GM18868 (cell line): ENCODE results near the gene OXNAD1.

Source experiments
- ATAC-seq: cut with Tn5 transposase; IDR thresholded peaks from one replicate; pipeline ENCODE4 v1.9.1; 2021; ENCODE audit warnings: mild to moderate bottlenecking, moderate library complexity; ENCODE audit not compliant: unreplicated experiment

The OXNAD1 gene

DNA sequence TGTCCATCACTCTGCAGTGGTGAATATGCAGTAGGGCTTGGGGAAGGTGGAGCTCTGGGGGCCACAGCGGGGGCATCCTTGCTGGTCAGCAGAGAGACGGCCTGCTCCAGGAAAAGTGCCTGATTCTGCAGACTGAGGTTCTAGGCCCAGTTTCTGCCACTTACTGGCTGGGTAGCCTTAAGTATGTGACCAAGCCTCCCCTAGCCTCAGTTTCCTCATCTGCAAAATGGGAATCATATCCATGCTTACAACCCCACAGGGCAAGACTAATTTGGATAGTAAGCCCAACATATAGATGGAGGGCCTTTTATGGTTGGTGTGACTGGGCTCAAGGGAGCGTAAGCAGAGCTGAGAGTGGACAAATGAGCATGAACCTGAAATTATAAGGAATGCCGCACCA is 60.8 kb downstream of the OXNAD1 start:
- no peak for ATAC-seq

DNA sequence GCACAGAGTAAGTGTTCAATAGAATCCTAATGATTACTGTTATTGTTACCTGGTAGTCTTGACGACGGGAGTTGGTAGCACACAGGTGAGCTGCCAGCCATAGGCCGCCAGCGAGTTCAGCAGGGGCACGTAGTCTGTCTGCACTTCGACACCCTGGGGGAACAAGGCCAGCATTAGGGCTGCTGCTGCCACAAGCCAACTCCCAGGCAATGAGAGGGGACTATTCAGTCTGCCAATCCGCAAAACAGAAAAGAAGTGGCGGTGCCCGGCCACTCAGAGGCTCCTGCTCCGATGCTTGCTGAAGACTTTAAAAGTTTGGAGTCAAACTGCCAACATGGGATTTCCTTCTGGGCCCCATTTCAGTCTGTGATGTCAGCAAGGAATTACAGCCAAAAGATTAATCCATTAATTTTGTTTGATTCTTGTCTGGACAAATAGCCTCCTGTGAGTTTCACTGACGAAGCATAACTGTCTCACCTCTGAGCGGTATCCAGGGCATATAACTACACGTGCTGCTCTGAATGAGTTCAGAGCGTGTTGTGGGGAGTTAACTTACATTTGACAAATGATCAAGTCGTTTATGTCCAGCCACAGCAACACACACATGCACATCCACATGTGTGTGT is 61.8 kb downstream of the OXNAD1 start:
- ATAC-seq = no peak

DNA sequence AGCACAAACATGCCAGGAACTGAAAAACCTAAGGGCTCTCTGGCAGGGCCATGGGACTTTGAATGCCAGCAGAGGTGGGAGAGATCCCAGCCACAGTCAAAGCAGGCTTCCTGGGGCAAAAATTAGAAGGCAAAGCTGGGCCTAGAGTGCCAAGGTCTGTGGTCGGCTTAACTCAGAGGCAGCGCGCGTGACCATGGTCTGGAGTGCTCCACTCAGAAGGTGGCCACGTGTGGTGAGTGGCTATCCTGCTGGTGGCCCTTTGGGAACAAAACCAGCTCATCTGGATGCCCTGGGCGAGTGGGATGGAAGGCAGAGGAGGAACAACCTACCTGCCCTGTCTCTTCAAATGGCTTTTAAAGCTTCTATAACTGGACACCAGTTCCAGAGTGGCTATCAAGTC is 63.1 kb downstream of the OXNAD1 start:
- no peak for ATAC-seq

DNA sequence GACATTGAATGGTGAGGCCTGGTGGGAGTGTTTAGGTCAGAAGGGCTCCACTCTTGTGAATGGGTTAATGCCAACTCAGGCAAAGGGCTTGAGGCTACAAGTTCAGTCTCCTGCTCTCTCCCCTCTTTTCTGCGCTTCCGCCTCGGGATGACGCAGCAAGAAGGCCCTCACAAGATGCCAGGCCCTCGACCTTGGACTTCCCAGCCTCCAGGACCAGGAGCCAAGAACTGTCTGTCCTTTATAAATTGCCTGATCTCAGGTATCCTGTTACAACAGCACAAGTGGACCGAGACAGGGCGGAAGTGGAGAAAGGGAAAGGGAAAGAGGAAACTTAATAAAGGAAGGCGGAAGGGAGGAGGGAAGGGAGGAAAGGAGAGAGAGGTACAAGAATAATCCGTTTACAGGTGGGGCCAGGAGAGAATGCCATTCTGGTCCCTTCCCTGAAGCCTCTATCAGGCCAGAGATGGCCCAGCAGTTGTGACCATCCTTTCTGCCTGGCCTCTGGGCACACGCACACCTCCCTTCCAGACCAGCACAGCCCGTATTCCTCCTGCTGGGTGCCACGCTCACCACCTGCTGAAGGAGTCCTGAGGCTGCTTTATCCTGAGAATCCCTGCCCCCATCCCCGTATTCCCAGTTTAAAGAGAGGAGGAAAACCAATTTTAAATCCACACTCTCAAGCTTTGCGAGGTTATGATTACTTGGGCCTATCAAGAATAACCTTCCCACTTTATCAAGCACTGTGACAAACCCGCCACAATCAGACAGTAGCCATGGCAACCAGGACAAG is 64.2 kb downstream of the OXNAD1 start:
- no peak for ATAC-seq

DNA sequence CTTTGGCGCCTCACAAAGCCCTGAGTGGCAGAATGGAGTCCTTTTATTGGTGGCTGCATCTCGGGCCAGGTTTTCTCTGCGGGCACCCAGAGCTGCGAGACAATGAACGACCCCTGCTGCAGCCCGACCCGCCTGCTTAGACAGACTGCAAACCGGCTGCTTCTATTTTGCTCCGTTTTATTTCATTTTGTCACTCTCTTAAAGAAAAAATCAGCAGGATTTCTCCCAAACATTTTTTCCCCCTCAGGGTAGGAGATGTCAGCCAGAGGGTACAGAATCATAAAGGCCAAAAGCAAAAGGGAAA is 64.8 kb downstream of the OXNAD1 start:
- no peak for ATAC-seq

DNA sequence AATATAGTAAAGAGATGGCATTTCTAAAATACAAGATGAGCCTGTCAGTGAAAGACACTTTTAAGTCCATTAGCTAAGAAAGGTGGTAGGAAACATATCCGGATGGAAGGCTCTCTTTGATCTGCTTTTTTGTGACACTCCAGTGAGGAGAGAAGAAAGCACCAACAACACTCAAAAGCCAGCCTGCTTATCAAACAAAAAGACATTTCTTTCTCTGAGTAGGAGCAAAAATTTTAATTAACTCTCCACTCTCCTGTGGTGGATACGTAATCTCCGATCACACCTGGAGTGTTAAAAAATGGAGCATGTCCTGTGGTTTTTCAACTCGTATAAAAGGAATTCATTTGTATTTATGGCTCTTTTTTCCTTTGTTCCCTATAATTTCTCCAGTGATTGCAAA is 65.3 kb downstream of the OXNAD1 start:
- no peak for ATAC-seq

DNA sequence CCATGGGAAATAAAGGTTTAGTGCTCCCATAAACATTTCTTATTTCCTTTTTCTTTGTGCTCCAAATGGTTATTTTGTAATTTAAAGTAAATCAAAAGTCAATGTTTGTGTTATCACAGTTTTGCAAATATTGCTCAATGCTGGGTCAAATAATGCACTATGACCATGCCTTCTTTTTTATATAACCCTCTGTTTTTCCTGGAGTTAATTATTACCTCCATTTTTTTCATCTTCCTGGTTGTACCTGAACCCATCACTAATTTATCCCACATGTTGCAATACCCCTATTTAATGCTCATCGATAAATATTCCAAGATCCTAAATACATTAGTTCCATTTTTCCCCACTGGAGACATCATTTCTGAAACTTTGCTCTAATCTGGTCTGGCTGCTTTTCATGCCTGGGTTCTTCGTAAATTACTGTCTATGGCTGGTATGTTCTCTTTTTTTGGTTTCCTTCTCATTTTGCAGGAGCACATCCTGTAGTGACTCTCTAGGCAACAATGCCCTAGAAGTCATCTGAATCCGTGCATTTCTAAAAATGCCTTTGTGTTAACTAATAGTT is 66.4 kb downstream of the OXNAD1 start:
- no peak for ATAC-seq

DNA sequence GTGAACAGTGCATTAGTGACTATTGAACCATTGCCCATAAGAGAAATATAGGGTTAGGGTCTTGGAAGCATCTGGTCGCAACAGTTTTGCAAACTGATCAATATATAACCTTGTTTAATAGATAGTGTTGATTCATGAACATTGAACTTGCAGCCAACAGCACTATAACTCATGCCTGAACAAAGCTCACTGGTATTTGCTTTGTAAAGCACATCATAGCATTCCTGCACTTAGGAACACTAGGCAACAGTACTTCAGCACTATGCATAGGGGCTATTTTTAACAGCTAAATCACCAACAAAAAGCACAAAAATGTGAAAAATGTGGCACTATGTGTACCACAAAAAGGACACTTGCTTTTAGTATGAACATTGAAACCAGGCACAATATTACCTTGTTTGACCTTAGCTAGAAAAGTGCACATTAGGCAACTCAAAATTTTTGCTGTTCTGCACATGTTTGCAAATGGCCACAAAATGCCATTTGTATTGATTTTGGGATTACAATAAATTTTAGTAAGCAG is 68.0 kb downstream of the OXNAD1 start:
- no peak for ATAC-seq

DNA sequence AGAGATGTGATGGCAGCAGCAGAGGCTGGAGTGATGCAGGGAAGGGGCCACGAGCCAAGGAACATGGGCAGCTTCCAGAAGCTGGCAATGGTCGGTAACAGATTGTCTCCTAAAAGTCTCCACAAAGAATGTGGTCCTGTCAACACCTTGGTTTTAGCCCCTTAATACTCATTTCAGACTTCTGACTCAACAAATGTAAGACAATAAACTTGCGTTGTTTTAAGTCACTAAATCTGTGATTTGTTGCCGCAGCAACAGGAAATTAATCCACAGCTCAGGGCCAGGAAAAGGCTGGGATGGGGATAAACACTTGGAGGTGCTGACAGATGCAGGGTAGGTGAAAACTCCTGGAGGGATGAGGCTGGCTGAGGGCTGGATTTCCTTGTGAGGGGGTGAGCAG is 69.9 kb downstream of the OXNAD1 start:
- no peak for ATAC-seq

DNA sequence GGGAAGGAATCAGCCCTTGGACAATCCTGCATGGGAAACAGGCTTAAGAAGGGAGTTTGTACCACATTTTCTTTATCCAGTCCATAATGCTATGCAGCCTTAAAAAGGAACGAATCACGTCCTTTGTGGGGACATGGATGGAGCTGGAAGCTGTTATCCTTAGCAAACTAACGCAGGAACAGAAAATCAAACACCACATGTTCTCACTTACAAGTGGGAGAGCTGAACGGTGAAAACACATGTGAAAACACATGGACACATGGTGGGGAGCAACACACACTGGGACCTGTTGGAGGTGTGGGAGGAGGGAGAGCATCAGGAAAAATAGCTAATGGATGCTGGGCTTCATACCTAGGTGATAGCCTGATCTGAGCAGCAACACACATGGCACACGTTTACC is 70.3 kb downstream of the OXNAD1 start:
- ATAC-seq = no peak

DNA sequence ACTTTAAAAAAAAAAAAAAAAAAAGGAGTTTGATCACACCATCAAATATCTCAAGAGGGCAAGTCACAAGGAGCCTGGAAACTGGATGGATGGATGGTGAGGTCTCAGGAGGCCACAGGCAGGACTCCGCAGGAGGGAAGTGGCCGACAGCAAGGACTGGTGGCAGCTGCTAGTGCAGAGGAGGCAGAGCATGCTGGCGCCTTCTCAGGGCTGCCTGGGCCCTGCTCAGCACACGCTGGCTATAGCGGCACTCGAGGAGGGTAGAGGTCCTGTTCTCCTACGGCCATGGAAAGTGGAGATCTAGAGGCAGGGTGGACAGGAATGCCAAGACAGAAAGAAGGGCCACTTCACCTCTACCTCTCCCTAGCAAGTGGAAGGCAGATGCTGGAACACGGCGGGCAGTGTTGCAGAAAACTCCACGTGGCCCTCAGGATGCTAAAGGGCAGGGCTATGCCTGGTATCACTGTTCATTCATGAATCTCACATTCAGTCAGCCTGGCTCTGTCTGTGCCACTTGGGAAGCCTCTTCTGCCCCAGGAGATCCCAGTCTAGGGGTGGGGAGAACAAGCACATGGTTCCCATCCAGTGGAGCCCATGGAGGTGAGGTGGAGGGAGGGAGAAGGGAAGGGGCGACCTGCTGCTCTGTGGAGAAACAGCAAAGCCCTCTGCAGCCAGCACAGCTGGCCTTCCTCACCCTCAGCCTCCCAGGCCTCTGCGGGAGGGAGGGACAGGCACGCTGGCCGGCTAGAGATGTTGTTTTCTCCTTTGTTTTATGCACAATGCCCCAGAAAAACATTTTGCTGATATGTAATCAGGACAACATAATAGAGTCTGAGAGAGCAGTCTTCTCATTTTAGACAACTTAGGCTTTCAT is 71.0 kb downstream of the OXNAD1 start:
- no peak for ATAC-seq

DNA sequence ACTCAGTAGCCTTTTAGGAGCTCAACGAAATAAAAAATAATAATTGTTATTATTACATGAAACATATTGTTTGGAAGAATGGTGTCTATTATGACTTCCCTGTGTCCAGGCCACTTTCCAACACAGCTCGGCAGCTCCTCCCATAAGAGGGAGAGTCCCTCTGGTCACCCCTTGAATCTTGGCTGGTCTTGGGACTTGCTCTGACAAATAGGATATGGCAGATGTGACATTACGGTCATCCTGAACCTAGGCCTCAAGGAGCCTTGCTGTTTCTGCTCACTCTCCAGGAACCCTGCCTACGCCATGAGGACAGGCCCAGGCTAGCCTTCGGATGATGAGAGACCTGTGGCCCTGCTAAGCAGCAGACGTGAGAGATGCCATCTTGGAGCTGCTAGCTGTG is 71.8 kb downstream of the OXNAD1 start:
- ATAC-seq = no peak

DNA sequence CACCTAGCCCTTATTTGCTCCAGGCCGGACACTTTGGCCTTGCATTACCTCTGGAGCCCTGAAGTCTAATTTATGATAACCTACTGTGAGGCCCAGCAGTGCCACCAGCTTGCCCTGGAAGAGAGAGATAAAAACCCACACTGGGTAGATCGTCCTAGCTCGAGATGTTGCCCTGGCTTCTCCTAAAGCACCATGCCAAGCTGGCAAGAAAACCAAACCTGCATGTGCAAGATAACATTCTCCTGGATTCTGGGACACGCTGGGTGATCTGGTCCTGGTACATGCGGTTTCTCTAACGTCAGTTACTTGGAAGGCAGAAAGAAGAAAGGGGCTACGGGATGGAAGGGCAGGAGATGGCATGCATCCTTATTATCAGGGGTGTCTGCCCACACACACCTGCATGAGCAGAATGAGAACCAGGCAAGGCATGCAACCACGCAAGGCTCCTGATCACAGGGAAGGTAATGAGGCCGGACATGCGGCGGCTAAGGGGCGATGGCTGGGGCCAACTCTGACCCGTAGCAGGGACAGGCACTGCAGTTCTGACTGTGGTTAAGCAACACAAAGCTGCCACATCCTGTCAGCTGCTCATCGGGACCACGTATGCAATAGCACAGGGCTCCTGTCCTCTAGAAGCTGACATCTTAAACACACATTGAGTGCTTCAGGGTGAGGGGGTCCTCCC is 73.0 kb downstream of the OXNAD1 start:
- peak; percentile 65 for ATAC-seq

DNA sequence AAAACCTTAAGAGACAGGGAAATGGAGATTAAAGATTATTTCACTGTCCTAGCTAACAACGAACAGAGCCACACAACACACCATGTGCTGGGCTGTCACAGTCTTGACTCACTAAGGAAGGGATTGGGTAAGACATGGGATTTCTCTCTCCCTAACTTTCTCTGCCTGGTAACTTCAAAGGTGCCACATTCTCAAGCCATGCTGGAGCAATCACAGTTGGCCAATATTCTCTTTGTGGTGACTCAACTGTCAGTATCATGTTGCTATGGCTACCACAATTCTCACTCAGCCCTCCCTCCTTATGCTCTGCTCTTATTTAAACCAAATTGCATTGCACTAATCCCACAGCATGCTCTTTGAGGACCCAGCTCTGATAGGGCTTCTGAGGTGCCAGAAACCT is 74.0 kb downstream of the OXNAD1 start:
- peak; percentile 58 for ATAC-seq

DNA sequence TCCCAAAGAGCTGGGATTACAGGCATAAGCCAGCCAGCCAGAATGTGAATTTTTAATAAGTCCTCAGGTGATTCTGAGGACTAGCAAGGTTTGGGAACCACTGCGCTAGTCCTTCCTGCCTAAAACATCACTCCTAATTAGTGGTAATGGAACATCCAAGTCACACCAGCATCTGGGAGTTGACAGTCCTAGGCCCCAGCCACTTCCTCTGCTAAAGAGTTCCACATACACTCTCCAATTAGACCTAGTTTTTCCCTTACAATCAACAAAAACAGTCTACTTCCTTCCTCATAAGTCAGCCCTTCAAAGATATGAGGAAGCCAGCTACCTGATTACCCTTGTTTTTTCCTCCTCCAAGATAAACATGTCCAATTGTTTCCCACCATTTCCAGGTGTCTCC is 78.1 kb downstream of the OXNAD1 start:
- ATAC-seq = no peak

DNA sequence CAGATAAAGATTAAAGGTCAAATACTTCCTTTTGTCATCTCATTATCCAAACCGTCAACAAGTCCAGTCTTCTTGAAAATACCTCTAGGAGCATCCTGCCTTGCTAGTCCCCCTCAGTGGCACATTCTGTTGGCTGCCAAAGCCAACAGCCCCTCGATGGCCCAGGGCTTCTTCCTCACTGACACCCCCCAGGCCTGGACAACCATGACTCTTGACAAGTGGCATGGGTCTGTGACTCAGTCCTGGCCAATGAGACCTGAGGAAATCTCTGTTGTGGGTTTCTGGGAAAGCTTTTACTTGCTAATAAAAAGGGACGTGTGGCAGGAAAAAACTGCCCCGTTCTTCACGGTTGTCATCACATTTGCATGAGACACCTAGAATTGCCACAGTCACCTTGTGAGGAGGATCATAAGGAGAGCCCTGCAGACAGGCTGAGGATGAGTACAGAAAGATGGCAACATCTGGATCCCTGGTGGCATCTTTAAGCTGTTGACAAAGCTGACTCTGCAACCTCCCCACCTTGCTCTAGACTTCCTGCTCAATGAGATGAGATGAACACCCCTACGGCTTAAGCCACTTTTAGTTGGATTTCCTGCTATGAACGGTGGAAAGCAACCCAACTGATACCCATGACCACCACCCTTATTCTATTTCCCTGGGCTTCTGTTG is 81.5 kb downstream of the OXNAD1 start:
- ATAC-seq = no peak

DNA sequence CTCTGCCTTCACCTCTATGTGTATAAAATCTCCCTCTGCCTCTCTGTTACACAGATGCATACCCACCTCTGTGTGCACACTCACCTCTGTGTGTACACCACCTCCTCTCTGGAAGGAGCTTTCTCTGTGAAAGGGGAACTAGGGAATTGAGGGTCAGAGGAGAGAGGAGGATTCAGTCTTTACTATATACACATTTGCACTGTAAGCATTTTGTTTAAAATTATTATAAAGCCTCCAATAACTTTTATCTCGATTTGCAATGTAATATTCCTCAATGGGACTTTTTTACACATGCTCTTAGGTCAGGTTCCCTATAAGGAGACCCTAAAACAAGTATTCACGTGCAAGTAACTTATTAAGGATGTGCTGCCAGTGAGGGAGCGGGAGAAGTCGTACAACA is 82.5 kb downstream of the OXNAD1 start:
- no peak for ATAC-seq

DNA sequence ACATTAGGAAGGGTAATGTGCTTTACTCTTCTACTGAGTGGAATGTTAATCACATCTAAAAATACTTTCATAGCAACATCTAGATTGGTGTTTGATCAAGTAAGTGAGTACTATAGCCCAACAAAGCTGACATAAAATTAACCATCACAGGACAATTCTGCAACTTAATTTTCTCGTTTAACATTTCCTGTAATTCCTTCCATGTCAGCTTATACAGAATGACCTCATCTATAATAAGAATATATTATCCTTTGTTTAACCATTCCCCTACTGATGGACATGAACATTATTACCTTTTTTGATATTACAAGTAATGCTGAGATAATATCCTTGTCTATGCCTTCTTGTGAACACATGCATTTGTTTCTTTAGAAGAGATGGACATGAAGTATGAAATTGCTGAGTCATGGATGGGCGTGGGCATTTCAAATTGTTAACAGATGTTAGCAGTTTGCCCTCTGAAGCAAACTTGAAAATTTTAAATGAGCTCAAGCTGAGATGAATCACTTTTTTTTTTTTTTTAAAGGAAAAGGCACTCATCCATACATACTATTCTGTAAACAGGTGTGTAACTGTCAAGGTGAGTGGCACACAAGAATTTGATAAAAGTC is 85.1 kb downstream of the OXNAD1 start:
- ATAC-seq = no peak

DNA sequence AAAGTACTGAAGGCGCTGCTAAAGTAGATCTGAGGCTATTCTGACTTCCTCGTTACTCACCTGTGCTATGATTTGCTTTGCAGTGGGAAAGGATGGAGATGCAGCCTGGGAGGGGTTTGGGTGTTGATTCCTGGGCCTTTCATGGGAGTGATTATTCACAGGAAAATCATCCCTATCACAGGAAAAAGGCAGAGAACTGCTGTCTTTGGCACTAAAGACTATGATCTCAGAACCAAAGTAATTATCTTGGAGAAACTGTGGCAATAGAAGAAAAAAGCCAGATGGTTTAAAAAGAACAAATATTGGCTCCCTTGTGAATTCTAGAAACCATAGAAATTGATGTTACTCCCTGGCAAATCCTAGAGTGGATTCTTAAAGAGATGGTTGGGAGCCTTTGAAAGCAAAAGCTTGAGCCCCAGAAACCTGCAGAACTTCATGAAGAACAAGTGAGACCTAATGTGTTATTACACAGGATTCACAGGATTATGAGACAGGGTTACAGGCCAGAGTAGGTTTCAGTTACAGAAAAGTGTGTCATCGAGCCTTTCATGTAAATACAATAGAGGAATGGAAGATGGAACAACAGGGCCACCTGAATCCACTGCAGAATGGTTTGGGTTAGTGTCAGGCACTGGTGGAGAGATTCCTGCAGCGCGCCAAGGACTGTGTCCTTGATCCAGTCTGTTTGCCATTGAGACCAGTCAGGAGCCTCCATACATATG is 85.7 kb downstream of the OXNAD1 start:
- no peak for ATAC-seq
